Bronchus fibroblast of lung (primary cell): ENCODE results near the gene DLL3. TPM values are rescaled to one million over a fixed set of nuclear protein-coding genes. Genes with fewer than 3 reads are reported as not detected.

Experiments
- total RNA-seq: library from RNA; depleted of rRNA; stranded (reverse); fragments of >200 nt; gene quantifications from 2 replicates; pipeline ENCODE4 v1.2.3, GENCODE V29; 2015

DLL3 gene, protein sequence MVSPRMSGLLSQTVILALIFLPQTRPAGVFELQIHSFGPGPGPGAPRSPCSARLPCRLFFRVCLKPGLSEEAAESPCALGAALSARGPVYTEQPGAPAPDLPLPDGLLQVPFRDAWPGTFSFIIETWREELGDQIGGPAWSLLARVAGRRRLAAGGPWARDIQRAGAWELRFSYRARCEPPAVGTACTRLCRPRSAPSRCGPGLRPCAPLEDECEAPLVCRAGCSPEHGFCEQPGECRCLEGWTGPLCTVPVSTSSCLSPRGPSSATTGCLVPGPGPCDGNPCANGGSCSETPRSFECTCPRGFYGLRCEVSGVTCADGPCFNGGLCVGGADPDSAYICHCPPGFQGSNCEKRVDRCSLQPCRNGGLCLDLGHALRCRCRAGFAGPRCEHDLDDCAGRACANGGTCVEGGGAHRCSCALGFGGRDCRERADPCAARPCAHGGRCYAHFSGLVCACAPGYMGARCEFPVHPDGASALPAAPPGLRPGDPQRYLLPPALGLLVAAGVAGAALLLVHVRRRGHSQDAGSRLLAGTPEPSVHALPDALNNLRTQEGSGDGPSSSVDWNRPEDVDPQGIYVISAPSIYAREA
- 0.67 and 1.3 TPM in 2 replicates for total RNA-seq

DNA sequence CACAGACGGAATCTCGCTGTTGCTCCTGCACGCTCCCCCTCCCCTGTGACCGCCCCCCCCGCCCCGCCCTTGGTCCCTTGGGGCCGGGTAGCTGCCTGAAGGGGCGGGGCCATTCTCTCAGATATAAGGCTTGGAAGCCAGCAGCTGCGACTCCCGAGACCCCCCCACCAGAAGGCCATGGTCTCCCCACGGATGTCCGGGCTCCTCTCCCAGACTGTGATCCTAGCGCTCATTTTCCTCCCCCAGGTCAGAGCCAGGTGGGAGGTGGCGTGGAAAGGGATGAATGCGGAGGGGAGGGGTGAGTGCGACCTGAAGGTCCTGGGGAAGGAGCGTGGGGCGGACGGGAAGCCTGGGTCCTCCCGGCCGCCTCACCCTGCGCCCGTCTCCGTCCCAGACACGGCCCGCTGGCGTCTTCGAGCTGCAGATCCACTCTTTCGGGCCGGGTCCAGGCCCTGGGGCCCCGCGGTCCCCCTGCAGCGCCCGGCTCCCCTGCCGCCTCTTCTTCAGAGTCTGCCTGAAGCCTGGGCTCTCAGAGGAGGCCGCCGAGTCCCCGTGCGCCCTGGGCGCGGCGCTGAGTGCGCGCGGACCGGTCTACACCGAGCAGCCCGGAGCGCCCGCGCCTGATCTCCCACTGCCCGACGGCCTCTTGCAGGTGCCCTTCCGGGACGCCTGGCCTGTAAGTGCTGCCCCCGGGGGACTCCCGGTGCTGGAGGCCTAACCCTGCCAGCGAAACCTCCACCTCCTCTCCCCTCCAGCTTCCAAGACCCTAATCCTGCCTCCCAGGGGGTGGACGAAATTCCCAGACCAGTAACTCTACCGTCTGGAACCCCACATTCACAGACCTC, at the start of gene DLL3:
Gene DLL3, plus strand, starts transcription at position 150 of the 845 bp plus-strand sequence. Its CDS starts 28 bp downstream, at position 178.

DNA sequence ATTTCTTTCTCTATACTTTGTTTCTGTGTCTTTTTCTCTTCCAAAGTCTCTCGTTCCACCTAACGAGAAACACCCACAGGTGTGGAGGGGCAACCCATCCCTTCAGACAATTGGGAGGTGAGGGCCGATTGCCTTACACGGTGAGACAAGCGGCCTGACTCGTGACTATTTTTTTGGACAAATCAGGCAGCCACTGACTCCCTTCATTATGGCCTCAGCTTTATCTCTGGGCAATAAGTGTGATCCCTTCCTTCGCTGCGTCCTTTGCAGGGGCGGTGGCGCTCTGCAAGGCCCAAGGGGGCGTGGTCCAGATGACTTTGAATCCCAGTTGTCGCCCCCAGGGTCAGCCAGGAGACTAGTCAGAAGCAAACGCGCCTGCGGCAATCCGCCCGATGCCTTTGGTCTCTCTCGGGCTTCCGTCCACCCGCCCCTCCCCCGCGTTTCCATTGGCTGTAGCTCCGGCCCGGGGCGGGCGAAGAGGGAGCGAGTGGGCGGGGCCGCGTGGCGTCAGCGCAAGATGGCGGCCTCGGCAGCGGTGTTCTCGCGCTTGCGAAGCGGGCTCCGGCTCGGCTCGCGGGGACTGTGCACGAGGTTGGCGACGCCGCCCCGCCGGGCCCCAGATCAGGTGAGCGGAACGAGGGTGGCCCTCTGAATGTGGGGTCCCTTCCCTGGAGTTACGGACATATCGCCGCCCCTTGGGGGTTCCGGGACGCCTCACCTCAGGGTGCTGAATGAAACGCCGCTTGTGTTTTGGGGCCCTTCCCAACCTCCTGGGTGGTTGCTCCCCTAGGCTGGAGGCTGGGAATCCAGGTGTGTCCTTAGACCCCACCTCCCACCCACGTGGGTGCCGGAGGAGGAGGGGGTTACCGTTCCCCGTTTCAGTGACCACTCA, 18.2 kb upstream of the DLL3 start, which contains the start of gene TIMM50:
Gene TIMM50, plus strand, starts transcription at position 502 of the 892 bp plus-strand sequence. Its CDS starts 16 bp downstream, at position 518.

DNA sequence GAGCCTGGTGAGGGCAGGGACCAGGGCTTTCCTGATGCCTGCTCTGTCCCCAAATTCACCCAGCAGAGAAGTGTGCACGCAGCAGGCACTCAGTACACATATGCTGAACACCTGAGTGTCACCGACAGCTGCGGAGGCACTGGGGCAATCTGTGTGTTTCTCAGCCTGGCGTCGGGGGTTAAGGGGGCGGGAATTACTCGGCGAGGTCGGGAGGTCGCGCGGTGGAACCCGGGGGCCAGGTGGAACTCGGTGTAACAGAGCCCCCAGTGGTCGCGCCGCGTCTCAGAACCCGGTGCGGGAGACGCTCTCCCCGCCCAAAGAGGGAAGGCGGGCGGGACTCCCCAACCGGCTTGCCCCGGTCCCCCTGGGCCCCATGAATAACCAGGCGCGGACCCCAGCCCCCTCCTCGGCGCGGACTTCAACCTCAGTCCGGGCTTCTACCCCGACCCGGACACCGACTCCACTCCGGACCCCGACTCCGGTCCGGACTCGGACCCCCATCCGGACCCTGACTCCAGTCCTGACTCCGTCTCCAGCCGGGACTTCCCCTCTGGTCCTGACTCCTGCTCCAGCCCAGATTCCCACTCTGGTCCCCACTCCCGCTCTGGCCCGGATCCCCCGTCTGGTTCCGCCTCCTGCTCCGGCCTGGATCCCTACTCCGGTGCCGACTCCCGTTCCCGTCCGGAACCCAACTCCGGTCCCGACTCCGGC, 16.2 kb downstream of the DLL3 start, which contains the start of gene SELENOV:
Gene SELENOV, plus strand, starts transcription at position 300 of the 711 bp plus-strand sequence. Its CDS starts 74 bp downstream, at position 374.

DNA sequence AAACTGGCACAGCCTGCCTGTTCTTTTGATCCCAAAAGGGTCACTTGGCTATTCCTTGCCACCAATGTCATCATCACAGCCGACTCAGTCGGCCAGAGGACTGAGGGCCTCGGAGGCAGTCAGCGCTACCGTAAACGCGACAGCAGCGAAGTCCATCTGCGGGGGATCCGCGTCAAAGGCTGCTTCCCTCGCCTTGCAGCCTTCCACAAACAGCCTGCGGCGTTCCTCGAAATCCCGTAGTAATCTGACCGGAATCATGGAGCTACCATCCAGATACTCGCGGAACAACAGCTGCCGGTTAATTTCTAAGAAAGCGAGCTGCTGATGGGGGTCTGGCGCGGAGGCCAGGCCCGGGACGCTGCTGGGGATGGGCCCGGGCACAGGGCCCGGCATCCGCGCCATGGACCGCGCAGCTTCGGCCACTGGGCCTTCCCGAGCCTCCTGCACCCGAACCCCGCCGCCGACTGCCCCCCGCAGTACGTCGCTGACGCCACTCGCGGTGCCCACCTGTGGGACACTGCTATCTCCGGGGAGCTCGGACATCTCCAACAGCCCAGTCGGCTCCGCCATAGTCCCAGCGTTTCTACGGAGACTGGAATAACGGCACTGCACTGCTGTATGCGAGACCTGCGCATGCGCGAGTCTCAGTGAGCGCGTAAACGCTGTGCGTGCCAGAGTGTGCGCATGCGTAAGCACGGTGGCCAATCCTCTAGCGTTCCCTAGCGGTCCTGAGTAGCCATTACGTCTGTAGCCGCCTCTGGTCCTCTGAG, 33.7 kb downstream of the DLL3 start, which contains the start of gene EID2B:
Gene EID2B, minus strand, starts transcription at position 620 of the 770 bp plus-strand sequence. Its CDS starts 50 bp downstream, at position 570.

DNA sequence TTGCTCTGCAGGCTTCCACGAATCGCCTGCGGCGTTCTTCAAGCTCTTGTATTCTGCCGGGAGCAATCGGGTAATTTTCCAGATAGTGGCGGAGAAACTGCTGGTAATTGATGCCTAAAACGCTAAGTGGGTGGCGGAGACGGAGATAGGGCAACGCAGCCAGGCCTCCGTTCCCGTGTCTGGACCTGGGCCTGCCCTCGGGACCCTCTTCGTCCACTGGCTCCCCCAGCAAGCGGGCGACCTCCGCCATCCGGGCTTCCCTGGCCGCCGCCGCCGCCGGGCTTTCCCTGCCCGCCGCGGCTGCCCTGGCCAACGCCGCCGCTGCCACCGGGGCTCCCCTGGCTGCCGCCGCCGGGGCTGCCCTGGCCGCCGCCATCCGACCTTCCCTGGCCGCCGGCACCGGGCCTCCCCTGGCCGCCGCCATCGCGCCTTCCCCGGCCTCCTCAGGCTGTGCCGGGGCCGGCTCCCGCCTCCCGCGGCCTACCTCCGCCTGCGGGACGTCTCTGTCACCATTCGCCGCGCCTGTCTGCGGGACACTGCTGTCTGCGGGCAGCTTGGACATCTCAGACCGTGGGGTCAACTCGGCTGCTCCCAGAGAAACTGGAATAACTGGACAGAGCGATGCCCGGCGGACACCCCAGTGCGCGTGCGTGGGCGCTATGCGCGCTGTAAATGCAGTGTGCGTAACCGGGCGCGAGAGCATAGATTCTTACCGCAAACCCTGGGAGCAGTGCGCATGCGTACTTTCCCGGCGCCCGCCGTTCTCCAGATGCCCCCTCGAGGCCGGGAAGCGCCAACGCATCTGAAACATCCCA, 41.0 kb downstream of the DLL3 start, which contains the start of gene EID2:
Gene EID2, minus strand, starts transcription at position 644 of the 815 bp plus-strand sequence. Its CDS starts 82 bp downstream, at position 562.

Other genes with a start within 250 kb of the DLL3 start
- not detected in 2 replicates for gene IFNL2, start 230.6 kb upstream of the DLL3 start, total RNA-seq
- gene IFNL1, start 202.5 kb upstream of the DLL3 start, total RNA-seq = not detected in 2 replicates
- 0.30 and 0.67 TPM in 2 replicates for gene LRFN1, start 178.1 kb upstream of the DLL3 start, total RNA-seq
- gene GMFG, start 162.9 kb upstream of the DLL3 start, total RNA-seq = 1.0 and 2.7 TPM in 2 replicates
- gene SAMD4B, start 156.5 kb upstream of the DLL3 start, total RNA-seq = 55.0 and 58.2 TPM in 2 replicates
- 55.2 and 61.9 TPM in 2 replicates for gene PAF1, start 107.8 kb upstream of the DLL3 start, total RNA-seq
- 26.4 and 34.3 TPM in 2 replicates for gene MED29, start 107.6 kb upstream of the DLL3 start, total RNA-seq
- gene ZFP36, start 92.1 kb upstream of the DLL3 start, total RNA-seq = 35.8 and 38.3 TPM in 2 replicates
- 11.7 and 15.5 TPM in 2 replicates for gene PLEKHG2, start 86.3 kb upstream of the DLL3 start, total RNA-seq
- gene RPS16, start 63.0 kb upstream of the DLL3 start, total RNA-seq = 1,802 and 2,514 TPM in 2 replicates
- 57.0 and 63.8 TPM in 2 replicates for gene SUPT5H, start 53.4 kb upstream of the DLL3 start, total RNA-seq
- gene TIMM50, start 18.1 kb upstream of the DLL3 start, total RNA-seq = 134 and 139 TPM in 2 replicates
- not detected in 2 replicates for gene SELENOV, start 16.2 kb downstream of the DLL3 start, total RNA-seq
- gene EID2B, start 33.9 kb downstream of the DLL3 start, total RNA-seq = 3.4 and 3.9 TPM in 2 replicates
- gene EID2, start 41.2 kb downstream of the DLL3 start, total RNA-seq = 13.1 and 13.4 TPM in 2 replicates
- gene LGALS13, start 103.6 kb downstream of the DLL3 start, total RNA-seq = not detected in 2 replicates
- not detected in 2 replicates for gene LGALS16, start 157.0 kb downstream of the DLL3 start, total RNA-seq
- gene LGALS14, start 205.5 kb downstream of the DLL3 start, total RNA-seq = not detected in 2 replicates
- not detected in 2 replicates for gene CLC, start 239.1 kb downstream of the DLL3 start, total RNA-seq